OCI-LY1 (cell line): ENCODE data around the gene EMC9.

Experiments used
- H2AFZ ChIP-seq: fragments of 200-600 bp; sonication (generic), shearing (Covaris generic); 2 replicates; pipeline ENCODE4 v1.6.0; 2014; ENCODE audit warnings: antibody characterized with exemption, mild to moderate bottlenecking, low read length
- H3F3A ChIP-seq: fragments of 200-600 bp; sonication (generic), shearing (Covaris generic); 2 replicates; pipeline ENCODE4 v1.6.0; 2014; ENCODE audit warnings: mild to moderate bottlenecking, antibody characterized with exemption, low read length, moderate library complexity; ENCODE audit not compliant: insufficient read depth
- H3K27ac ChIP-seq: fragments of 200-600 bp; sonication (generic); 2 replicates; pipeline ENCODE4 v1.5.1; 2014; ENCODE audit warnings: low read length, mixed run types, mild to moderate bottlenecking, low read depth; ENCODE audit not compliant: poor library complexity, severe bottlenecking
- H3K27me3 ChIP-seq: fragments of 200-600 bp; sonication (generic); 2 replicates; pipeline ENCODE4 v1.6.0; 2014; ENCODE audit warnings: antibody characterized with exemption, mild to moderate bottlenecking, low read length, moderate library complexity; ENCODE audit not compliant: insufficient read depth
- H3K36me3 ChIP-seq: fragments of 200-600 bp; sonication (generic); 2 replicates; pipeline ENCODE4 v1.6.1; 2014; ENCODE audit warnings: mild to moderate bottlenecking, antibody characterized with exemption, low read length, moderate library complexity, mixed read lengths; ENCODE audit not compliant: insufficient read depth
- H3K4me1 ChIP-seq: fragments of 200-600 bp; sonication (generic); 2 replicates; pipeline ENCODE4 v1.5.1; 2014; ENCODE audit warnings: mild to moderate bottlenecking, low read length, moderate library complexity; ENCODE audit not compliant: insufficient read depth, severe bottlenecking
- H3K4me2 ChIP-seq: fragments of 200-600 bp; sonication (generic), shearing (Covaris generic); 2 replicates; pipeline ENCODE4 v1.6.1; 2014; ENCODE audit warnings: low read length
- H3K4me3 ChIP-seq: fragments of 200-600 bp; sonication (generic); 2 replicates; pipeline ENCODE4 v1.5.1; 2014; ENCODE audit warnings: low read length, low read depth, mild to moderate bottlenecking, mixed read lengths; ENCODE audit not compliant: poor library complexity, severe bottlenecking
- H3K79me2 ChIP-seq: fragments of 200-600 bp; shearing (Covaris generic); 2 replicates; pipeline ENCODE4 v1.6.1; 2016; ENCODE audit warnings: mixed run types, low read length, mixed read lengths; ENCODE audit not compliant: insufficient read depth
- H3K9ac ChIP-seq: fragments of 200-600 bp; sonication (generic), shearing (Covaris generic); 2 replicates; pipeline ENCODE4 v1.6.1; 2014; ENCODE audit warnings: mild to moderate bottlenecking, low read length, mixed read lengths
- H3K9me2 ChIP-seq: fragments of 200-600 bp; sonication (generic), shearing (Covaris generic); 2 replicates; pipeline ENCODE4 v1.6.1; 2014; ENCODE audit warnings: low read depth, mild to moderate bottlenecking, low read length, mixed read lengths
- H3K9me3 ChIP-seq: fragments of 200-600 bp; shearing (Covaris generic); 2 replicates; pipeline ENCODE4 v1.6.1; 2014; ENCODE audit warnings: low read length, mixed read lengths
- H4K20me1 ChIP-seq: fragments of 200-600 bp; sonication (generic), shearing (Covaris generic); 2 replicates; pipeline ENCODE4 v1.6.0; 2016; ENCODE audit warnings: mild to moderate bottlenecking, low read length; ENCODE audit not compliant: insufficient read depth
- CTCF ChIP-seq: fragments of 200-600 bp; sonication (generic), shearing (Covaris generic); IDR thresholded peaks from 2 replicates; pipeline ENCODE4 v1.5.1; 2017; ENCODE audit warnings: mild to moderate bottlenecking, antibody characterized with exemption, low read length, moderate library complexity, mixed read lengths
- EZH2 ChIP-seq: fragments of 200-600 bp; sonication (generic), shearing (Covaris generic); IDR thresholded peaks from 2 replicates; pipeline ENCODE4 v1.8.0; 2017; ENCODE audit warnings: borderline replicate concordance, mixed run types, mild to moderate bottlenecking, antibody characterized with exemption, low read length, moderate library complexity, mixed read lengths

Gene EMC9

GRCh38 chr14:24093207-24093900 is 48.0 kb downstream of the EMC9 start:
- Histone ChIP-seq H3K9ac (peak overlapping the region; percentile 92; the same call in 1 of the 2 replicates), H4K20me1 (no peaks in the 10 kb centered on the region), H3K79me2 (no peaks in the 10 kb centered on the region), H3F3A (no peaks in the 10 kb centered on the region), H3K9me3 (no peaks in the 10 kb centered on the region), H3K4me2 (peak overlapping the region; percentile 95), H3K4me3 (peak overlapping the region; percentile 77), H3K4me1 (peaks cover 19% of the 10 kb centered on the region), H3K9me2 (no peaks in the 10 kb centered on the region), H2AFZ (no peak overlapping the region), H3K27me3 (no peaks in the 10 kb centered on the region), H3K27ac (no peak overlapping the region), H3K36me3 (no peaks in the 10 kb centered on the region)
- TF ChIP-seq EZH2: no peak
- no peak for TF ChIP-seq CTCF

- H3K79me2 ChIP-seq: no peaks in the 10 kb centered on the region
- H3F3A ChIP-seq: no peaks in the 10 kb centered on the region
- no peaks in the 10 kb centered on the region for H3K36me3 ChIP-seq
- H3K4me2 ChIP-seq: no peak overlapping the region
- no peaks in the 10 kb centered on the region for H4K20me1 ChIP-seq
- no peaks in the 10 kb centered on the region for H3K27me3 ChIP-seq
- H3K27ac ChIP-seq: no peak overlapping the region
- no peak for TF ChIP-seq EZH2
- no peak for TF ChIP-seq CTCF
- H3K9me2 ChIP-seq: no peaks in the 10 kb centered on the region
- no peak overlapping the region for H3K4me3 ChIP-seq
- H3K9ac ChIP-seq: no peak overlapping the region
- H3K4me1 ChIP-seq: peaks cover 19% of the 10 kb centered on the region
- H3K9me3 ChIP-seq: no peaks in the 10 kb centered on the region
- no peak overlapping the region for H2AFZ ChIP-seq
Measured at GRCh38 chr14:24092505-24093206, 48.7 kb downstream of the EMC9 start.

DNA sequence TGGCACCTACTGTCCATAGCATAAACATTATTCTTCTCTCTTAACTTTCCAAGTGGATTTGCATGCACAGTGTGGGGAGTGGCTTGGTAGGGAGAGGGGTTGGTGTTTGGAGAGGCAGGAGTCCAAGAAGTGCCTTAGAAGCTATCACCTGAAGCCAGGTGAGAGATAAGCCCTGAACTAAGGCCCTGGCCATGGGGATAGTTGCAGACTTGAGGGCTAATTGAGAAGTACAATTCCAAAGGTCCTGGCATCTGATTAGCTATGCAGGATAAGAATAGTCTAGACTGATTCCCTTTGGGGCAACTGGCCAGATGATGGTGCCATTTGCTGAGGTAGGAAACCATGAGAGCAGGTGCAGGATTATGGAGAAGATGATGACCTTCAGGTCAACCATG is 49.3 kb downstream of the EMC9 start:
- H3F3A ChIP-seq: no peaks in the 10 kb centered on the region
- no peaks in the 10 kb centered on the region for H3K79me2 ChIP-seq
- no peaks in the 10 kb centered on the region for H3K27me3 ChIP-seq
- H3K9ac ChIP-seq: no peak overlapping the region
- no peaks in the 10 kb centered on the region for H3K9me2 ChIP-seq
- H2AFZ ChIP-seq: no peak overlapping the region
- no peaks in the 10 kb centered on the region for H3K36me3 ChIP-seq
- no peak overlapping the region for H3K27ac ChIP-seq
- TF ChIP-seq CTCF (no peak), EZH2 (no peak)
- H3K4me1 ChIP-seq: peaks cover 19% of the 10 kb centered on the region
- no peaks in the 10 kb centered on the region for H4K20me1 ChIP-seq
- H3K9me3 ChIP-seq: no peaks in the 10 kb centered on the region
- no peak overlapping the region for H3K4me3 ChIP-seq
- H3K4me2 ChIP-seq: no peak overlapping the region
